ENCODE data around the gene TDRD10.

Gene TDRD10

DNA sequence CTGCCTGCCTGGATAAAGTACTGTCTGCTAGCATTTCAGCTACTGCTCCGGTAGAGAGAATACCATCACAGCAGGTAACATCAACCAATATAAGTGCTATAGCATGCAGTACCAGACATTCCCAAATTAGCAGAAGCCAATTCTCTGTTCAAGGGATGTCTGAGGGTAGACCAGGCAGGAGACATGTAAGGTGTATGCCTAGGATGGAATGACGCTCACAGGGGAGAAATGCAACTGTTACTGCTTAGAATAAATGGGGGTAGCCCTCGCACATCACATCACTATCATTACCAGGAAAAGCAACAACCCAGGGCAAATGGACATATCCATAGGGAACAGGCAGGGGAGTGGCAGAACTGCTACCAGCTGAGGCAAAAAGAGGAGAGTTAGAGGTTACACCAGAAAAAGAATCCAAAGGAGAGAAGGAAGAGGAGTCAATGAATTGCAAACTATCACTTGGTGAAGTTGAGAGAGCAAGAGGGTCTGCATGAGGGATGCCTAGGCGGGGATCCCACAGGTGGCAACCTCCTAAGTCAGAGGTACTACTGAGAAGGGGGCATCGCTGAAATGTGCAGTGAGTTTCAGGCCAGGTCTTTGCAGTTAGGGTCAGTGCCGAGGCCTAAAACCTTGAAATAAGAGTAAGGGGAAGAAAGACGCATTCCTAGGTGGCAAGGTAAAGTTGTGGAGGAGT, 55.4 kb downstream of the TDRD10 start:
- ATAC-seq, result no peak; the same call in 2 of the 3 replicates
- no peak for TF ChIP-seq ZNF565 (CRISPR knock-in tag; conservative IDR thresholded peaks at IDR 0.05; ENCODE audit: low read depth)
- no peak for TF ChIP-seq ZFP30 (CRISPR knock-in tag; IDR thresholded peaks at IDR 0.05)
- TF ChIP-seq PATZ1 (CRISPR knock-in tag; IDR thresholded peaks at IDR 0.05; ENCODE audit: borderline replicate concordance), result no peak
- TF ChIP-seq TCF4 (CRISPR knock-in tag; IDR thresholded peaks at IDR 0.05; ENCODE audit: borderline replicate concordance), result no peak
- TF ChIP-seq CREB5 (CRISPR knock-in tag; IDR thresholded peaks at IDR 0.05; ENCODE audit: low read depth), result no peak
- TF ChIP-seq ESRRG (CRISPR knock-in tag; IDR thresholded peaks at IDR 0.05), result no peak
- TF ChIP-seq ZNF70 (CRISPR knock-in tag; IDR thresholded peaks at IDR 0.05), result no peak
- TF ChIP-seq BACH2 (CRISPR knock-in tag; IDR thresholded peaks at IDR 0.05; ENCODE audit: borderline replicate concordance), result no peak
- TF ChIP-seq POU6F1 (CRISPR knock-in tag; IDR thresholded peaks at IDR 0.05; ENCODE audit: borderline replicate concordance, low read depth), result no peak
- no peak for TF ChIP-seq SNAI2 (CRISPR knock-in tag; IDR thresholded peaks at IDR 0.05)
- TF ChIP-seq ZC3H10 (CRISPR knock-in tag; IDR thresholded peaks at IDR 0.05), result no peak
- no peak for TF ChIP-seq PPARA (CRISPR knock-in tag; IDR thresholded peaks at IDR 0.05; ENCODE audit: borderline replicate concordance)
- no peak for TF ChIP-seq GLIS3 (CRISPR knock-in tag; IDR thresholded peaks at IDR 0.05)
- no peak for TF ChIP-seq ZFP3 (CRISPR knock-in tag; IDR thresholded peaks at IDR 0.05)
- TF ChIP-seq ARNTL (CRISPR knock-in tag; IDR thresholded peaks at IDR 0.05; ENCODE audit: borderline replicate concordance, low read depth), result no peak
- TF ChIP-seq TOX (CRISPR knock-in tag; IDR thresholded peaks at IDR 0.05; ENCODE audit: borderline replicate concordance), result no peak
- no peak for TF ChIP-seq ZNF8 (CRISPR knock-in tag; IDR thresholded peaks at IDR 0.05)
- no peak for TF ChIP-seq RARB (CRISPR knock-in tag; IDR thresholded peaks at IDR 0.05)
- no peak for TF ChIP-seq CSDC2 (CRISPR knock-in tag; IDR thresholded peaks at IDR 0.05)
- TF ChIP-seq OSR1 (CRISPR knock-in tag; IDR thresholded peaks at IDR 0.05), result no peak

GRCh38 chr1:154557939-154558719, 56.1 kb downstream of the TDRD10 start, which contains the start of gene UBE2Q1:
UBE2Q1 (minus strand) TSS chr1:154558662; CDS start chr1:154558553, 109 bp downstream.
- no peak for ATAC-seq
- TF ChIP-seq CREB5 (CRISPR knock-in tag; IDR thresholded peaks at IDR 0.05; ENCODE audit: low read depth) (no peak), ZFP3 (CRISPR knock-in tag; IDR thresholded peaks at IDR 0.05) (no peak), PATZ1 (CRISPR knock-in tag; IDR thresholded peaks at IDR 0.05; ENCODE audit: borderline replicate concordance) (no peak), ESRRG (CRISPR knock-in tag; IDR thresholded peaks at IDR 0.05) (no peak), BACH2 (CRISPR knock-in tag; IDR thresholded peaks at IDR 0.05; ENCODE audit: borderline replicate concordance) (no peak), ZNF70 (CRISPR knock-in tag; IDR thresholded peaks at IDR 0.05) (no peak), OSR1 (CRISPR knock-in tag; IDR thresholded peaks at IDR 0.05) (no peak), TOX (CRISPR knock-in tag; IDR thresholded peaks at IDR 0.05; ENCODE audit: borderline replicate concordance) (no peak), PPARA (CRISPR knock-in tag; IDR thresholded peaks at IDR 0.05; ENCODE audit: borderline replicate concordance) (no peak), ARNTL (CRISPR knock-in tag; IDR thresholded peaks at IDR 0.05; ENCODE audit: borderline replicate concordance, low read depth) (no peak), RARB (CRISPR knock-in tag; IDR thresholded peaks at IDR 0.05) (no peak)

Measured in SK-N-SH treated with all-trans-retinoic acid at 6 μM for 48 hours (cell line).